Stimulated activated CD4-positive, alpha-beta T cell treated with anti-CD3 and anti-CD28 coated beads, TNF-alpha, amount 100 ng/mL, for 4 hours (primary cell): Measurements from ENCODE around the gene ITGB2.

Experiments
- DNase-seq, 3 experiments: peaks; one replicate each; pipeline ENCODE4 v3.0.0-alpha.2; 2020; ENCODE audit warnings: low read depth in 3 of 3

The ITGB2 gene

DNA sequence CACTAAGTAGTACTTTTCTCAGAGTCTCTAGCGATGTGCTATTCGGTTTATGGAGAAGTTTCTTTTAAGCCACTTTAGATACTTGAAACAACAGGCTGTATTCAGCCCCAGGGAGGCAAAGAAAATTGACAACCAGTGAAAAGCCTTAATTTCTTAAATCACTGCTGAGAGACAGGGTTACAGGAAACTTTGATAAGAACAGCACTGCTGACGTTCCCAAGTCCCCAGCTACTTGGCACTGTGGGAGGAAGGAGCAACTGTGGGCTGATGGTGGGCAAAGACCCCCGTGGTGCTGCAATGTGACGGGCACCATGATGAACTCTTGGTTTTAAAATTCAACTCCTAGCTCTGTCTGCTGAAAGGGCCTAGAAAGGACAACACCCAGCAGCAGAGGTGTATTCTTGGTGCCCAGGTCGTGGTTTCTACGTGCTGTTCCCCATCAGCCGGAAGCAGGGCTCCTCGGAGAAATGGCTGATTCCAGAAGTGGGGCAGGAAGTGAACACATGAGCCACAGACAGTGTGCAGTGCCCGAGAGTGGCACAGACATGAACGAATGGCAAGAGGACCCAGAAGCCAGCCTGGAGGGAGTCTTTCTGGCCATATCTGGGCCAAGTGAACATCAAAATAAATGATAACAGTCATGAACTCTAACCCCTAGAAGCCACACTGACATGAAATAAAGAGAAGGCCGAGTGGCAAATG, 52.5 kb downstream of the ITGB2 start:
- DNase-seq: no peak

DNA sequence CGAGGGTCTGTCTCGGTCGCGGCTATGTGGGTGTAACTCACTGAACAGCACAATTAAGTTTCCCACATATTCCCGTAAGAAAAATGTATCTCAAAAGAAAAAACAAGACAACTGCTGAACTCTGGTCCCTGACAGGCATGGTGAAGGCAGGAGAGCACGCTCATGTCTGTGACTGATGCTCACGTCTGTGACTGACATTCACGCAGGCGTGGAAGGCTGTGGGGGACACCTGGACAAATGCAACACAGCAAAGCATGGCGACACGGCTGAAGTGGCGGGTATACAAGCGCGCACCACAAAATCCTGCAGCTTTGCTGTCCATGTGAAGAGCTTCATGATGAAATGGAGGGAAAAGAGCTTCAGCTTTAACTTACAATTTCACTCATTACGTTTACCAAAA, 53.2 kb downstream of the ITGB2 start:
- no peak for DNase-seq

DNA sequence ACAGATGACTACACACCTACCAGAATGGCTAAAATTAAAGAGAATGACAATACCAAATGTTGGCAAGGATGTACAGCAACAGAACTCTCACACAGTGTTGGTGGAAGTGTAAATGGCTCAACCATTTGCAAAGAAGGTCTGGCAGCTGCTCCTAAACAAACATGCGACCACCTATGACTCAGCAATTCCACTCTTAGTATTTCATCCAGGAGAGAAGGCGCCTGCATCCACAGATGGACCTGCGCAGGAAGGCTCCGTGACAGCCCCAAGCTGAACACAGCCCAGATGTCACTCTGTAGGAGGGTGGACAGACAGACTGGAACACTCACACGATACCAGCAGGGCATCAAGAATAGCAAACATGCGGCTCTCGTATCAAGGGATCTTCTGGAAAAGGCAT, 53.9 kb downstream of the ITGB2 start:
- no peak for DNase-seq

GRCh38 chr21:44865561-44866280, 55.0 kb downstream of the ITGB2 start:
- no peak for DNase-seq

GRCh38 chr21:44862869-44863685, 57.6 kb downstream of the ITGB2 start:
- DNase-seq: no peak

DNA sequence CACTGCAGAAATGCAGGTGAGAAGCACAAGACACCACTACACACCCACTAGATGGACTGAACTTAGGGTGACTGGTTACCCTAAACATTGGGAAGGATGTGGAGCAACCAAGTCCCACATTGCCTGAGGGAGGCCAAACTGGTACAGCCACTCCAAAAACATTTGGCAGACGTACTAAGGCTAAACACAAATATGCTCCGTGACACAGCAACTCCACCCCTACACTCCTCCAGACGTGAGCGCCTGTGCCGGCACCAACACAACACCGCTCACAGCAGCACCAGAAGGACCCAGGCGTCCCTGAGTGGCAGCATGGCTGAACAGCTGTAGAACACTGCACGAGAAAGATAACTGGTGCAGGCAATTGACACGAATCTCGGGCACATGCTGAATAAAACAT, 61.9 kb downstream of the ITGB2 start:
- no peak for DNase-seq

- no peak for DNase-seq
Observed at GRCh38 chr21:44858291-44858690, 62.4 kb downstream of the ITGB2 start.

DNA sequence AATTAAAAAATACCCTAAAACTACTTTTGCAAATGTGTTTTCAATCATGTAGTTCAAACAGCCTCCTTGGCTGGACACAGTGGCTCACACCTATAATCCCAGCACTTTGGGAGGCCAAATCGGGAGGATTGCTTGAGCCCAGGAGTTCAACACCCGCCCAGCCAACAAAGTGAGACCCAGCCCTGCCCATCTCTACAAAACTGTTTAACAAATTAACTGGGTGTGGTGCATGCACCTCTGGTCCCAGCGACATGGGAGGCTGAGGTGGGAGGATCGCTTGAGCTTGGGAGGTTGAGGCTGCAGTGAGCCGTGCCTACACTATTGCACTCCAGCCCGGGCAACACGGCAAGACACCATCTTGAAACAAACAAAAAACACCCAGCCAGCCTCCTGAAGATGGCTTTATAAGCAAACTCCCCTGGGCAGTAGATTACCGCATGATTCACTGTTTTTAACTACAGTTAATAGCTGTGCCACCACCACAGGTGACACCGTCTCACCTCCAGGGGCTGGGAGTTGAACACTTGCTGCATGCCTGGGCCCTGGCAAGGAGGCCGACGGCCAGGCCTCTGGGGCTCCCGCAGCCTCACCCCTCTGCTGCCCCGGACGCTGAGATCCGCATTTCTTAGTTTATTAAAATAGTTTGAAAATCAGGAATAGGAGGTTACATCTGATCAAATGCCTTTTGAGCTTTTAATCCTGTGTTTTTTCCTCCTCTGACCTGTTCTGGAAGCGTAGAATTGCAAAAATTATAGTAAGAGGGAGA, 63.4 kb downstream of the ITGB2 start:
- DNase-seq: no peak

DNA sequence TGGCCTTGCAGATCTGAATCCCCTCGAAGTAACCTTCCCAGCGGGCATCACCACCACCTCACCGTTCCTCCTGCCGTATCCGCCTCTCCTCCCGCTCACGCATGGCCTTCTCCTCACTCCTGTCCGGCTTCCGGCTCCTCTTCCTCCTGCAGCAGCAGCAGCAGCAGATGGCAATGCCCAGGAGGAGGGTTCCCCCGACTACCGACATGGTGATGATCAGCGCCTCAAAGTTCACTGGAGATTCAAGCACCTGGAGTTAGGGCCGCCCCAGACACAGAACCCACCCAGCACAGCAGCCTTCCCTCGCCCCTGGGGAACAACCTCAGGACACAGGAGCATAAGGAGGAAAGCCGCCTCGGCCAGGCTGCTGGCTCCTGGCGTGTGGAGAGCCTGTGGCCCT, 64.6 kb downstream of the ITGB2 start:
- no peak for DNase-seq

DNA sequence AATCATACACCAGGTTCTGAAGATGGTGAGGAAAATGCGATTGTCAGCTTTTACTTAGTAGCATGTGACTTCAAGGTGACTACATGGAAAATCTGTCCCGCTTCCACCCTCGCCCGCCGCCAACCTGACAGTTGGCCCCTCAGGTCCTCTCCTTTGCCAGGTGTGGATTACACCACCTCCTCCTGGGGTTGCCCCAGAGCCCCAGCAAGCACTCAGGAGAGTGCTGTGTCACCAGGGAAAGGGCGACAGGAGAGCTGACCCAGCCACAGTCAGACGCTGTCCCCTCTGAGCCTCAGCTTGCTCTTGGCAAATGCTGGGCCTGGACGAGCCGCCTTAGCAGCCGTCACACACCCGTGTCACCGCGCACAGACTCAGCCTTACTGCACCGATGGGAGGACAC, 65.1 kb downstream of the ITGB2 start:
- no peak for DNase-seq

GRCh38 chr21:44854664-44855446, 65.8 kb downstream of the ITGB2 start:
- no peak for DNase-seq

DNA sequence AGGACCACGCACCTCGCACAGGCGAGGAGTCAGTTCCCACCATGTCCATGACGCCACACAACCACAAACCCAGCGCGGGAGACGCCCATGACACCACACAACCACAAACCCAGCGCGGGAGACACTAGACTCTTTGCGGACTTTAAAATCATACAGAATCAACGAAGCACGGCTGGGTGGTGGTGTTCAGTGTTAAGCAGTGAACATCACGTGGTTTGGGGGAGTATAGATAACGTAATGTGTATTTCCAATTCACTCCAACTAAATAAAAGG, 66.4 kb downstream of the ITGB2 start:
- DNase-seq: no peak

GRCh38 chr21:44853601-44854390, 66.9 kb downstream of the ITGB2 start:
- no peak for DNase-seq

GRCh38 chr21:44850905-44851657, 69.6 kb downstream of the ITGB2 start:
- DNase-seq: no peak

GRCh38 chr21:44850208-44850800, 70.4 kb downstream of the ITGB2 start:
- DNase-seq: no peak

- no peak for DNase-seq
Observed at GRCh38 chr21:44849616-44850130, 71.0 kb downstream of the ITGB2 start.

- DNase-seq: no peak
Observed at GRCh38 chr21:44848821-44849521, 71.7 kb downstream of the ITGB2 start.

GRCh38 chr21:44847261-44848056, 73.2 kb downstream of the ITGB2 start:
- DNase-seq: no peak
